ENCODE measurements around the gene CTBP2. TPM values are rescaled to one million over a fixed set of nuclear protein-coding genes. Genes with fewer than 3 reads are reported as not detected.

CTBP2 gene
- total RNA-seq, 1 experiment from 2014 or later = 78.7 TPM

DNA sequence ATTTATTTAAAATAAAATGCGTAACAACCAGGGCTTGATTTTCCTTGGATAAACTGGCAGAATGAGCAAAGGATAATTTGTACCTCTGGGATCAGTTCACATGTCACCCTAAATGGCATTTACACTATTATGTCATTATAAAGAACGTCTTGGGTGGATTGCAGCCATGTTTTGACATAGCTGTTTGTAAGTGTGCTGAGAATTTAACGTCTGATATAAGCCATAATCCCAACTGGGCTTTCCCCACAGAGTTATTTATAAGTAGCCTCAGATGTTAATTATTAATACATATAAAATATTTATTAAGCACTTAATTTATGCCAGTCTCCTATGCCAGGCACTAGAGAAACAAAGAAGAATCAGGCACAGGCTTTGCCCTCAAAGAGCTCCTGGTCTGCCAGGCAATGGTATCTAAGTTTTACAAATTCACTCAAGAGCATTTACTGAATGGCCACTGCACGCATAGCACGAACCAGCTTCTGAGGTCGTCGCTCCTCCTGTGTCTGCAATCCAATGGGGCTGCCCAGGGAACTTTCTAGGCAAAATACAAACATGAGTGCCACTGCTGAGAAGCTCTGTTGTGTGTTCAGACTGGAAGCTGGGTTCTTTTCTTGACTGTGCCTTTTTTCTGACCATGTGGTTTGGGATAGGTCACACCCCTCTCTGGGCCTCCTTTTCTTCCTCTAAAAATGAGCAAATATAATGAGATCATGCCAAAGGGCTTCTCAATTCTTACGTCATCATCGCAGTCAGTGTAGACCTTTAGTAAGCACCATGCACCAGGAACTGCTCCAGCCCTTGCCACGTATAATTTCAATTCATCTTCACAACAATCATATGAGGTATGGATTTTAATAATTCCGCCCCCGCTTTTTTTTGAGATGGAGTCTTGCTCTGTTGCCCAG is 11.3 kb upstream of the CTBP2 start:
- TF ChIP-seq, protein P1, sequence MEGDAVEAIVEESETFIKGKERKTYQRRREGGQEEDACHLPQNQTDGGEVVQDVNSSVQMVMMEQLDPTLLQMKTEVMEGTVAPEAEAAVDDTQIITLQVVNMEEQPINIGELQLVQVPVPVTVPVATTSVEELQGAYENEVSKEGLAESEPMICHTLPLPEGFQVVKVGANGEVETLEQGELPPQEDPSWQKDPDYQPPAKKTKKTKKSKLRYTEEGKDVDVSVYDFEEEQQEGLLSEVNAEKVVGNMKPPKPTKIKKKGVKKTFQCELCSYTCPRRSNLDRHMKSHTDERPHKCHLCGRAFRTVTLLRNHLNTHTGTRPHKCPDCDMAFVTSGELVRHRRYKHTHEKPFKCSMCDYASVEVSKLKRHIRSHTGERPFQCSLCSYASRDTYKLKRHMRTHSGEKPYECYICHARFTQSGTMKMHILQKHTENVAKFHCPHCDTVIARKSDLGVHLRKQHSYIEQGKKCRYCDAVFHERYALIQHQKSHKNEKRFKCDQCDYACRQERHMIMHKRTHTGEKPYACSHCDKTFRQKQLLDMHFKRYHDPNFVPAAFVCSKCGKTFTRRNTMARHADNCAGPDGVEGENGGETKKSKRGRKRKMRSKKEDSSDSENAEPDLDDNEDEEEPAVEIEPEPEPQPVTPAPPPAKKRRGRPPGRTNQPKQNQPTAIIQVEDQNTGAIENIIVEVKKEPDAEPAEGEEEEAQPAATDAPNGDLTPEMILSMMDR (IDR thresholded peaks at IDR 0.05; ENCODE audit: unreplicated experiment) = no peak
- BruUV-seq (replicated peaks) = no TSS peak
- CTCF ChIA-PET = no interaction called here
- H3K4me1 Mint-ChIP-seq (ENCODE audit: low read depth, unreplicated experiment) = peaks cover 7% of the 10 kb centered on the region
- no peak for DNase-seq
- H3K27me3 Mint-ChIP-seq (ENCODE audit: unreplicated experiment) = no peaks in the 10 kb centered on the region
- no peak overlapping the region for H3K4me3 Mint-ChIP-seq (ENCODE audit: low read depth, unreplicated experiment)
- H3K9me3 Mint-ChIP-seq (ENCODE audit: low read depth, unreplicated experiment) = no peaks in the 10 kb centered on the region
- no peaks in the 10 kb centered on the region for H3K36me3 Mint-ChIP-seq (ENCODE audit: insufficient read depth, unreplicated experiment)
- no peak overlapping the region for H3K27ac Mint-ChIP-seq (ENCODE audit: unreplicated experiment)
- intact Hi-C loops (cut with micrococcal nuclease; ENCODE audit: unreplicated experiment) = no loop called here

- no peak for DNase-seq
- intact Hi-C loops (cut with micrococcal nuclease; ENCODE audit: unreplicated experiment) = loop anchor here (10.0 kb wide), 1 partner anchor 175 kb away; no protein-coding TSS in a partner anchor
- BruUV-seq (replicated peaks) = no TSS peak
- H3K27ac Mint-ChIP-seq (ENCODE audit: unreplicated experiment) = no peak overlapping the region
- H3K9me3 Mint-ChIP-seq (ENCODE audit: low read depth, unreplicated experiment) = no peaks in the 10 kb centered on the region
- H3K27me3 Mint-ChIP-seq (ENCODE audit: unreplicated experiment) = no peaks in the 10 kb centered on the region
- TF ChIP-seq, protein P1 (IDR thresholded peaks at IDR 0.05; ENCODE audit: unreplicated experiment) = no peak
- CTCF ChIA-PET = no interaction called here
- H3K4me3 Mint-ChIP-seq (ENCODE audit: low read depth, unreplicated experiment) = no peak overlapping the region
- H3K4me1 Mint-ChIP-seq (ENCODE audit: low read depth, unreplicated experiment) = peaks cover 7% of the 10 kb centered on the region
- no peaks in the 10 kb centered on the region for H3K36me3 Mint-ChIP-seq (ENCODE audit: insufficient read depth, unreplicated experiment)
Observed at GRCh38 chr10:125169915-125170314, 9.6 kb upstream of the CTBP2 start.

DNA sequence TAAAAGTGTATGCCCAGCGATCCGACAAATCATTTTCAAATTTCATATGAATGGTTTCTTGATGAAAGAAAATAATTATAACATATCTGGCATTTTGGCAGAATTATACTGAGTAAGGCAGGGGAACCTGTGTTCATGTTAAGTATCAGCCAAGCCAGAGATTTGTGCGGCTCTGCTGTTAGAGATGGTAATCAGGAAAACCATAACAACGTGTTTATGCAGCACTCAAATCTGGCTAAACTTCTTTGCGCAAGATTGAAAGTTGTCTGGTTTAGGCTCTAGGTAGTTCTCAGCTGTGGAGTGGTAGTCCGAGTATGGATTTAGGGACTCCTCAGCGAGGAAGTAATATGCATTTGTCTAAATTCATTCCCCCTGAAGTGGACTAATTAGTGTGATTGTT is 8.9 kb upstream of the CTBP2 start:
- no peak for DNase-seq
- intact Hi-C loops (cut with micrococcal nuclease; ENCODE audit: unreplicated experiment) = loop anchor here (10.0 kb wide), 1 partner anchor 176 kb away; no protein-coding TSS in a partner anchor
- Mint-ChIP-seq H3K36me3 (ENCODE audit: insufficient read depth, unreplicated experiment) (no peaks in the 10 kb centered on the region), H3K9me3 (ENCODE audit: low read depth, unreplicated experiment) (no peaks in the 10 kb centered on the region), H3K4me3 (ENCODE audit: low read depth, unreplicated experiment) (no peak overlapping the region), H3K4me1 (ENCODE audit: low read depth, unreplicated experiment) (peaks cover 3% of the 10 kb centered on the region), H3K27ac (ENCODE audit: unreplicated experiment) (no peak overlapping the region), H3K27me3 (ENCODE audit: unreplicated experiment) (no peaks in the 10 kb centered on the region)
- no TSS peak for BruUV-seq (replicated peaks)
- TF ChIP-seq, protein P1 (IDR thresholded peaks at IDR 0.05; ENCODE audit: unreplicated experiment) = no peak
- CTCF ChIA-PET = no interaction called here

DNA sequence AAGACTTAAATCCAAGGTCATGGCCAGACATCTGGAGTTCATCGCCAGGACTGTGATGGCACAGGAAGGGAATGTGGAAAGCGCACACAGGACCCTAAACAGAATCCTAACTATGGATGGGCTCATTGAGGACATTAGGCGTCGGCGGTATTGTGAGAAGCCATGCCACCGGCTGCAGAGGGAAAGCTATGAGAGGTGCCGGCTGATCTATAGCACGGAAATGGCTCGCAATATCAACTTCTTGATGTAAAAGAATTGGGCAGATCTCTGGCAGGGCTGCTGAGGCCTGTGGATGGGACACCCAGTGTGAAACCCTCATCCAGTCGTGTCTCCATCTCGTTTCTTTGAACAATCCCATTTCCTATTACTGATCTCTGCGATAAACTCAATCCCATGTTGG is 6.3 kb upstream of the CTBP2 start:
- TF ChIP-seq, protein P1 (IDR thresholded peaks at IDR 0.05; ENCODE audit: unreplicated experiment) = no peak
- CTCF ChIA-PET = no interaction called here
- Mint-ChIP-seq H3K27ac (ENCODE audit: unreplicated experiment) (no peak overlapping the region), H3K36me3 (ENCODE audit: insufficient read depth, unreplicated experiment) (peaks cover 8% of the 10 kb centered on the region), H3K27me3 (ENCODE audit: unreplicated experiment) (no peaks in the 10 kb centered on the region), H3K9me3 (ENCODE audit: low read depth, unreplicated experiment) (no peaks in the 10 kb centered on the region), H3K4me3 (ENCODE audit: low read depth, unreplicated experiment) (no peak overlapping the region), H3K4me1 (ENCODE audit: low read depth, unreplicated experiment) (no peaks in the 10 kb centered on the region)
- no peak for DNase-seq
- intact Hi-C loops (cut with micrococcal nuclease; ENCODE audit: unreplicated experiment) = loop anchor here (10.0 kb wide), 1 partner anchor 178 kb away; no protein-coding TSS in a partner anchor
- BruUV-seq (replicated peaks) = no TSS peak

Data from Calu3 (cell line).